GM18861 (cell line): ENCODE results near the gene ANKS4B.
"Not testable (repeated sequence)": the region's sequence is repeated elsewhere in the genome, so short reads cannot be mapped to it uniquely, and the experiment has no call there.

Experiments used
- ATAC-seq: cut with Tn5 transposase; IDR thresholded peaks from one replicate; pipeline ENCODE4 v1.9.1; 2021; ENCODE audit not compliant: unreplicated experiment

Gene ANKS4B

GRCh38 chr16:21233521-21234150 is at the start of gene ANKS4B:
Gene ANKS4B, plus strand, starts transcription at chr16:21233699. Its CDS starts 39 bp downstream, at chr16:21233738.
- ATAC-seq, result no peak

DNA sequence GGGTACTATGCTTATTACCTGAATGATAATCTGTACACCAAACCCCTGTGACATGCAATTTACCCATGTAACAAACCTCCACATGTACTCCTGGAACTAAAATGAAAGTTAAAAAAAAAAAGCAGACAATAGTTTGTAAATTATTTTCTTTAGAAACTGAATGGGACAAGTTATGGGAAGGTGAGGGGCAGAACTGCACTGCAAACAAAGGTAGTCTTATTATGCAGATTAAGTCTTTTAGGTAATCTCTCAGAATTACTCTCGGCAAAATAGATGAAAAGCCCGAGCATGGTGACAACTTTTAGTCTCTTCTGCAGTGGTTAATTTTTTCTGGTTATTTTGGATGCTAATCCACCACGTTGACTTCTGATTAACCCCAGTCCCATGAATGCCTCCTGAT is 49.5 kb upstream of the ANKS4B start:
- no peak for ATAC-seq

GRCh38 chr16:21184834-21185233 is 48.7 kb upstream of the ANKS4B start:
- ATAC-seq, result no peak

DNA sequence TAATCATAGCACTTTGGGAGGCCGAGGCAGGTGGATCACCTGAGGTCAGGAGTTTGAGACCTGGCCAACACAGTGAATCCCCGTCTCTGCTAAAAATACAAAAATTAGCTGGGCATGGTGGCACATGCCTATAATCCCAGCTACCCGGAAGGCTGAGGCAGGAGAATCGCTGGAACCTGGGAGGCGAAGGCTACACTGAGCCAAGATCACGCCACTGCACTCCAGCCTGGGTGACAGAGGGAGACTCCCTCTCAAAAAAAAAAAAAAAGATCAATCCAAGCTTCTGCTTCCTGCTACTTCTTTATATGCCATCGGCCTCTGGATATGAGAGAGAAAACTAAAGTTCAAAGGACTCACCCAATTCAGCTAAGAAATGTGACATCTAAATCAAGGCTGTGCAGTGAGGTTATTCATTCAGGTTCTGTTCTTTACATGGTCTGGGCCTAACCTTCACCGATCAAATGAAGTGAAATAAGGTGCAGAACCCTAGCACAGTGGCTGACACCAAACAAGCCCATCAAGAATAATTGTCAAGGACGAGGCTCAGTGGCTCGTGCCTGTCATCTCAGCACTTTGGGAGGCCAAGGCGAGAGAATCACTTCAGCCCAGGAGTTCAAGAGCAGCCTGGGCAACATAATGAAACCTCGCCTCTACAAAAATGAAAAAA is 47.7 kb upstream of the ANKS4B start:
- no peak for ATAC-seq

GRCh38 chr16:21186326-21186691 is 47.2 kb upstream of the ANKS4B start:
- ATAC-seq, result no peak

DNA sequence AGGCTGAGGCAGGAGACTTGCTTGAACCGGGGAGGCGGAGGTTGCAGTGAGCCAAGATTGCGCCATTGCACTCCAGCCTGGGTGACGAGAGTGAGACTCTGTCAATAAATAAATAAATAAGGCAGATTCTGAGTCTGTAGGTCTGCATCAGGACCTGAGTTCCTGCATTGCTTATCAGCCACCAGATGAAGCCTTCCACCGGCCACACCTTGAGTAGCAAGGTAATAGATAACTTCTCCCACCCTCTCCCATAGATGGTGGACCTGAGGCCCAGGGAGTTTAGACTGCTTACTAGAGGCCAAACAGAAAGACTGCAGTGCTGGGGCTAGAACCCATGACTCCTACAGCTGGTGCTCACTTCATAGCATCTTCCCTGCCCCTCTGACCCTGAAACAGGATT is 44.2 kb upstream of the ANKS4B start:
- no peak for ATAC-seq

DNA sequence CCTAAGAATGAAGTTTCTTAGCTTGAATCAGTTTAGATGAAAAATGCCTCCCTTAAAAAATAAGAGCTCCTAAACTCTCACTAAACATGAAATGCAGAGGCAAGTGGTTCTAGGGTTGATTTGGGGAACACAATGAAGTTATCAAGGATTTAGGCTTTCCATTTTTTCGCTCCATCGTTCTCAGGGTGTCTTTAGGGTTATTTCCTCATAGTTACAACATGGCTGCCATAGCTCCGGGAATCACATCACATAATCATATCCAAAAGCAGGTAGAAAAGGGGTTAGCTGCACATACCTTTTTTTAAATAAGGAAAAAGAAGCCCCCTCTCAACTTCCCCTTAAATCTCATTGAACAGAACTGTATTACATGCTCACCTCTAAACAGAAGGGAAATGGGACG is 43.5 kb upstream of the ANKS4B start:
- no peak for ATAC-seq

DNA sequence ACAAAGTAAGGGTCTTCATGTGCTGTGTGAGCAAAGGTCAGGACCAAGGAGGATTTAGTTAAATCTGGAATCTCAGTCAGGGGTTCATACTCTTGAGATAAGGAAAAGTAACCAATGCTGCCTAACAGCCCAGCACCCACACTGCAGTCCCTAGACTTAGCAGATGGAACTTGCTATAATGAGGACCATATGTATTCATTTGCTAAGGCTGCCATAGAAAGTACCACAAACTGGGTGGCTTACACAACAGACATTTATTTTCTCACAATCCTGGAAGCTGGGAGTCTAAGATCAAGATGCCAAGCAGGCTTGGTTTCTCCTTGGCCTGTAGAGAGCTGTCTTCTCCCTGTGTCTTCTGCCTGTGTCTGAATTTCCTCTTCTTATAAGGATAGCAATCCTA is 42.9 kb upstream of the ANKS4B start:
- ATAC-seq, result no peak

DNA sequence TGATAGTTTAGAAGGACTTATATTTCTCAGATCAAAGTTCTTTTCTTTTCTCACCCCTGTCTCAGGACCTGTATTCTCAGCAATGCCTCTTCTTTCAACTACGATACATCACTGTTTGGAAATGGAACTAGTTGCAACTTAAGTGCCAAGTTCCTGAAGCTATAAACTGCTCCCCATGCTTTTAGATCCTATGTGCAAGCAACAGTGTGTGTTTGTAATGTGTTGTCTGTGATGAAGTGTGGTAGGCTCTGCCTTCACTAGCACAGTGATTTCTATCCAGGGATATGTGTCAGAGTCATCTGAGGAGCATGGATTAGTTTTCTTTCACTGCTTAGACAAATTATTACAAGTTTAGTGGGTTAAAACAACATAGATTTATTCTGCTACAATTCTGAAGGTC is 40.5 kb upstream of the ANKS4B start:
- ATAC-seq, result no peak

- ATAC-seq, result no peak
Observed at GRCh38 chr16:21194771-21195301, 38.7 kb upstream of the ANKS4B start.

DNA sequence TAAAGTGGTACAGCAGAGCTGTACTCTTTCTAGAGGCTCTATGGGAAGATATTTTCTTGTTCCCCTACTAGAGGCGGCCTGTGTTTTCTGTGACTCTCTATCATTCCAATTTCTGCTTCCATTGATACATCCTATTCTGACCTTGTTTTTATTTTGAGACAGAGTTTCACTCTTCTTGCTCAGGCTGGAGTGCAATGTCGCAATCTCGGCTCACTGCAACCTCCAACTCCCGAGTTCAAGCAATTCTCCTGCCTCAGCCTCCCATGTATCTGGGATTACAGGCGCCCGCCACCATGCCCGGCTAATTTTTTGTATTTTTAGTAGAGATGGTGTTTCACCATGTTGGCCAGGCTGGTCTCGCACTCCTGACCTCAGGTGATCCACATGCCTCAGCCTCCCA is 38.2 kb upstream of the ANKS4B start:
- not testable (repeated sequence) for ATAC-seq

DNA sequence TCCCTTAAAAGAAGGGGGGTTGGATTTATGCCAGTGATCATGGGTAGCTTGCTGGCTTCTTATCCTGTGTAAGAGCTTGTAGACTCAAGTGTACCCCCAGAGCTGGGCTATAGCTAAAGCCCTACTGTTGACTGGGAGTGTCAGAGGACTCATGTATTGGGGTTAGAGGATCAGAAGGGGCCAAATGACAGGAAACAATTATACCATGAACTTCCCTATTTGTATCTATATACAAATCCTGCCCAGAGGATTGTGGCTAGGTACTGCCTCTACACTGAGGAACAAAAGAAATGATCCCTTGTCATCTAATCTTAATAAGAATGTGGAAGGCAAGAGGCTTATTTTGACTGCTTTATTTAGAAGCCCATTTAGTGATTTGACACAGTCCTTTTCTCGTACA is 36.4 kb upstream of the ANKS4B start:
- no peak for ATAC-seq

- ATAC-seq, result no peak
Observed at GRCh38 chr16:21197621-21198020, 35.9 kb upstream of the ANKS4B start.

DNA sequence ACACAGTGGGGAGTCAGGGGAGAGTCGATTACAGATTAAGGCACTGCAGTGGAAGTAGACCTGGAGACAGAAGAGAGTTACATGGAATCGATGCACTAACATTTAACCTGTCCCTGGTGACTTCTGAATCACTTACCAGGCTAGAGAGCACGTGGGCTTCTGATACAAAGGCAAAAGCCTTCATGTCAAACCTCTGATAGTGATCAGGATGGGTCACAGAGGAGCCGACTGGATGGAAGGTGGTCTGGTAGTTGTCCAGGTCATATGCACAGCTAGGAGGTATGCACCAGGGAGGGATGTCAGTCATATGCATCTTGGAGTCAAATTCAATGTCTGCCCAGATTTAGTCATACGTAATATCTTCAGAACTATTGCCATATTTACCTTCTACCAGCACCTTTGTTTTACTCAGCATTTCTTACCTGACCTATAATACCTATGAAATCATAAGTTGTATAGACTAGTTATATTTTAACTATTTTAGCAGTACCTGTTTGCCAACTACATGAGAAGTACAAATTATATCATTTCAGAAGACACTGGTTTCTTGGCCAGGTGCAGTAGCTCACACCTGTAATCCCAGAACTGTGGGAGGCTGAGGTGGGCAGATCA is 33.8 kb upstream of the ANKS4B start:
- ATAC-seq, result no peak

GRCh38 chr16:21203155-21203797 is 30.2 kb upstream of the ANKS4B start:
- no peak for ATAC-seq

- ATAC-seq, result no peak
Observed at GRCh38 chr16:21205303-21205702, 28.2 kb upstream of the ANKS4B start.

DNA sequence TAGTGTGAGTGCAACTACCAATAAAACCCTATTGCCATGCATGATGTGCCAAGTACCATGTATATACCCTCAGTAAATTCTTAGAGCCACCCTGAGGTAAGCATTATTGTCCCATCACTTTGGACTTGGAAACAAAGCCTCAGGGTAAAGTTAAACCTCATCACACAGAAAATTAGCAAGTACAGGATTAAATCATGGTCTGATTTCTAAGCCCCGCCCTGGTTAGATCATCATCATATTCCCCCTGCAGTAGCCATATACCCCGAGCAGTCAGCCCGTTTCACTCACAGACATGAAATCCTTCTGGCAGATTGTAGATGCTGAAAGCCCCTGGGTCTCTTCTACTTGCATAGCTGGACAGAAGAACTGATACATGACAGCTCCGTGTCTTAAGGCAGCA is 26.9 kb upstream of the ANKS4B start:
- ATAC-seq, result no peak

DNA sequence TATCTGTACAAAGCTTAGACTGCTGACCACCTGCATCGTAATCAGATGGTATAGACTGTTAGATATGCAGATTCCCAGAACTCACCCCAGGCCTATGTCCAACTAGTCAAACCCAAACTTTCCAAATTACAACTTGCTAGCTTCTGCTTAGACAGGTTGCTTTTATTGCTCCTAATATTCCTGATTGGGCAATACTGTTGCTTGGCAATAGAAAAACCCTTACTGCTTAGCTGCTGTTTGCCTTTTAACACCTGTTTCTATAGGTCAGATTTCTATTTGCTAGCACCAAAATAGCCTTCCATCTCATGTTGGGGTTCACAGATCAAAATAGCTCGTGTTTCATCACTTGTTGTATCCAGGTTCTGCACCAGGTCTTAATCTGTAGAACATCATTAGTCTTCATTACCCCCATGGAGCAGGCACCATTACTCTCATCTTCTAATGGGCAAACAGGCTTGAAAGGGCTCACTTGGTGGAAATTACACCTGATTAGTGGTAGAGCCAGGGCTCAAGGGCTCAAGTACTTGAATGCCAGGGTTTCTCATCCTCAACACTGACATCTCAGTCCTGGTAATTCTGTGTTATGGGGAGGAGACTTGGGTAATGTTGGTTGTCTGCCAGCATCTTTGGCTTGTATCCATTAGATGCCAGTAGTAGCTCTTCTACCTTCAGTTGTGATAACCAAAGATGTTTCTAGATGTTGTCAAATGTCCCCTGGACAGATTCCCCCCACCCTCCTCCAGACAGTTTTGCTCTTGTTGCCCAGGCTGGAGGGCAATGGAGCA is 24.9 kb upstream of the ANKS4B start:
- ATAC-seq, result no peak

GRCh38 chr16:21211486-21211885 is 22.0 kb upstream of the ANKS4B start, which contains the start of gene ZP2:
Gene ZP2, minus strand, starts transcription at chr16:21211574. Its CDS starts 27 bp downstream, at chr16:21211547.
- no peak for ATAC-seq

- ATAC-seq, result no peak
Observed at GRCh38 chr16:21214086-21214485, 19.4 kb upstream of the ANKS4B start.

DNA sequence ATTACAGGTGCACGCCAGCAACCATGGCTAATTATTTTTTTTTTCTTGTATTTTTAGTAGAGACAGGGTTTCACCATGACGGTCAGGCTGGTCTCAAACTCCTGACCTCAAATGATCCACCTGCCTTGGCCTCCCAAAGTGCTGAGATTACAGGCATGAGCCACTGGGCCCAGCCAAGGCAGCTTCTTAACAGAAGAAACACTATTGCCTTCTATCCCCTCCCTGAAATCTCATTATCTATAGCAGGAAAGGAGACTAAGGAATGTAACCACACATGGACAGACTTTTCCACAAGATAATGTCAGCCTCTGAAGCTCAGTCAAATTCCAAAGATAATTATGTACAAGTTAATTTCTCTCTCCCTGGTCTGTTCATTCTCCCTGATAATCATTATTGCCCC is 16.4 kb upstream of the ANKS4B start:
- no peak for ATAC-seq
